Muscle layer of colon (tissue), 2 donors: Measurements from ENCODE around the gene GPR183.
A peak's percentile ranks its signal among the peaks of the same experiment; 100 is the strongest.

ENCODE experiments used
- H3K27ac ChIP-seq: one replicate; pipeline ENCODE4 v1.7.0; 2013; ENCODE audit warnings: low read depth, mild to moderate bottlenecking, low read length, moderate library complexity
- H3K27me3 ChIP-seq, 2 donors: one replicate each; pipeline ENCODE4 v1.7.0; 2013; ENCODE audit warnings: low read length in 2 of 2, mild to moderate bottlenecking in 2 of 2; ENCODE audit not compliant: insufficient read depth in 2 of 2, control insufficient read depth in 1 of 2
- H3K36me3 ChIP-seq: one replicate; pipeline ENCODE4 v1.7.0; 2013; ENCODE audit warnings: mild to moderate bottlenecking, low read length; ENCODE audit not compliant: insufficient read depth
- H3K4me1 ChIP-seq: one replicate; pipeline ENCODE4 v1.7.0; 2013; ENCODE audit warnings: mild to moderate bottlenecking, low read length; ENCODE audit not compliant: insufficient read depth
- H3K4me3 ChIP-seq, 2 donors: one replicate each; pipeline ENCODE4 v1.7.0; 2013; ENCODE audit warnings: low read length in 2 of 2, low read depth in 1 of 2, mild to moderate bottlenecking in 1 of 2, moderate library complexity in 1 of 2
- H3K9ac ChIP-seq: one replicate; pipeline ENCODE4 v1.7.0; 2013; ENCODE audit warnings: low read length
- H3K9me3 ChIP-seq: one replicate; pipeline ENCODE4 v1.7.0; 2013; ENCODE audit warnings: mild to moderate bottlenecking, low read length
- donor health status: abdominal sarcoma.
- donor health status: Adenocarcinoma of cecum.

The GPR183 gene

DNA sequence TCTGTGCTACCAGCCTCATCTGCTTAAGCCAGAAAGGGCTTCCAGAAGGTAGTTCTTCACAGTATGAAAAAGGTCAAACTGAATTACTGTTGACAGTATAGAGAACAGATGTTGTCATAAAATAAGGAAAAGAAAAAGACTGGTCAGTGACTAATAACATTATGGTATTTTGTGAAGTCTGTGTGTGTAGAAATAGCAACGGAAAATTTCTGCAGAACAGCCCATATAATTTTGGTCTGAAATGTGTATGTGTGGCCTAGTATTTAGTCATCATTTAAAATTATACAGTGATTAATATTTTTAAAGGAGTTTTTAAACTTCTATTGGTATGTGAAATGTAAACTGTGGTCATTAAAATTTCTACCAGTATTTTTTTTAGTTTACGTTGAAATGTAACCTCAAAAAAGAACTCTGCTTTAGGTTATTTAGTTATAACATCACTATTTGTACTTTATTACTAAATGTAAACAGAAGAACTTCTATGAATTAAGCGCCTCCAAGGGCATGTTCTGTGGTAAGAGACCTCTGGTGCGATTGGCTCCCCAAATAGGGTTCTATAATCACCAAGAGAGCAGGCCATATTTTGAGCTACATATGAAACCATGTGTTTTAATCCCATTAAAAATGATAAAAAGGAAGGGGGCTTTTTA, 3.3 kb upstream of the GPR183 start:
- peaks cover 31% of the 10 kb centered on the region for H3K4me1 ChIP-seq
- H3K4me3 ChIP-seq = no peak overlapping the region
- H3K9me3 ChIP-seq = no peaks in the 10 kb centered on the region
- no peak overlapping the region for H3K9ac ChIP-seq
- H3K36me3 ChIP-seq = no peaks in the 10 kb centered on the region
- peak overlapping the region; percentile 41 for H3K27ac ChIP-seq
- H3K27me3 ChIP-seq = no peaks in the 10 kb centered on the region

DNA sequence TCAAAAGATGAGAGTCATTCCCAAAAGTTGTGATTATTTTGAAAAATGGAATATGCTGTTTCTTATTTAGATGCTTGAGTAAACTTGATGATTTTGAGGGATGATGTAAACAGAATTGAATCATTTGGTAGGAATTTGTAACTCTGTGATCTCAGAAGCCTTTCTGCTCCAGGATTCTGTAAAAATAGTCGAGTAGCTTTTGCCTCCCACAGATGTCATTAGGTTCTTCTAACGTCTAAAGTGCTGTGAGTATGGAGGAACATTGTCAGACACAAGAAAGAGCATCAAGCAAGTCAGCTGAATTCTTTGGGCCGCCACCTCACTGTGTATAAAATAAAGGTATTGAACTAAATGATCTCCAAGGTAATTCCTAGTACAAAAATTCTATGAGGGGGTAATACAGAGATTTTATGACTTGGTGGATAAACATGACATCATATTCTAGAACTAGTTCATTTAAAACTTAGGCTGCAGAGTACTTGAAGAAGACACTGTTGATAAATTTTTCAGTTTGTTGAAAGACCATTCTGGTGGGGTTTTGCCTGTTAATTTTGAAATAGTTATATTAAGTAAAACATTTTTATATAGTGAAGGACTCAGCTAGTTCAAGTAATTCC, 1.4 kb upstream of the GPR183 start:
- H3K36me3 ChIP-seq = no peaks in the 10 kb centered on the region
- H3K27ac ChIP-seq = no peak overlapping the region
- H3K4me1 ChIP-seq = peaks cover 37% of the 10 kb centered on the region
- peak overlapping the region in 1 of 2 donors; percentile 61 for H3K4me3 ChIP-seq
- peak overlapping the region; percentile 31 for H3K9ac ChIP-seq
- no peaks in the 10 kb centered on the region for H3K9me3 ChIP-seq
- H3K27me3 ChIP-seq = no peaks in the 10 kb centered on the region

DNA sequence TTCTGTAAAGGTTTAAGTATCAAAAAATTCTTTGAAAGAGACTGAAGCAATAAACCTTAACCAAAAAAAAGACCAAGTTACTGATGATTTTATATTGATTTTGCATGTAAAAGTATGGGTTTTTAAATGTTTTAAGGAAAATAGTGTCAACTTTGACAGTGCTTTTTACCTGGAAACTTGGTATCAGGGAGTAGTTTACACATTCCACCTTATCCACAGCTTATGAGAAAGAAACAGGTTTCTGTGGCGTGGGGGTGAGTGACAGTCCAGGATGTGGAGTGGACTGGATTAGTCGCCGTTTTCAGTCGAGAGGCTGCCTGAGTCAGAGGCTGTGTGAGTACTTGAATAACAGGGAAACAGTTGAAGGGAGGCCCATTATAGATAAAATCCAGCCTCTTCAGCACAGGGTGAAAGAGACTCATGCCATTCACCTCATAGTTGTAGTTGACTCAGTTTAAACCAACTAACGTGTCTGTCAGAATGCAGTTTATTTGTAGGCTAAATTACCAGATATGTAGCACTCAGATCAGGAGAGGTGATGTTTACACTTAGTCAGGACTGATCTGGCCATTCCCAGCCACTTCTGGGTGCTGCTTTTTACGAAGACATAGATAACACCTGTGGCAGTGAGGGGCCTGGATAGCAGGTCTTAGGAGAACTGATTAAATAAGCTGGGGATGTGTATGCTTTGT, 595 bp upstream of the GPR183 start:
- H3K4me3 ChIP-seq = peak overlapping the region in 1 of 2 donors; percentile 61

DNA sequence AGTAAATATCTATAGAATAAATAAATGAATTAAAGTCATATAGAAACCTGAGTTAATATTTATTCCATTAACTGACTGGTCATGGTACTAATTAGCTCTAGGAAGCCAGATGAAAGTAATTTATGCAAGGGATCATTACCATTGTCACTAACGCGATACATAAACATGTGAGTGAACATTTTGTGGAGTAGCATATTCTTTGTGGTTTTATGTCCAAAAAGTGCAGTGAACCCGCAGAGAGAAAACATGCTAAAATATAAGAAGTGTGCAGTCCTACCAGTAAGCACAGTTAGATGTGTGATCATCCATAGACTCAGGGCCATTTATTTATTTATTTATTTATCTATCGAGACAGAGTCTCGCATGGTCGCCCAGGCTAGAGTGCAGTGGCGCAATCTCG, 1.6 kb downstream of the GPR183 start:
- Histone ChIP-seq H3K4me1 (peaks cover 34% of the 10 kb centered on the region), H3K9ac (peak overlapping the region; percentile 40), H3K36me3 (no peaks in the 10 kb centered on the region), H3K27me3 (no peaks in the 10 kb centered on the region), H3K9me3 (no peaks in the 10 kb centered on the region), H3K27ac (peak overlapping the region; percentile 64), H3K4me3 (peak overlapping the region in 1 of 2 donors; percentile 61)

More for the DNA sequence above, 595 bp upstream of the GPR183 start:
- no peaks in the 10 kb centered on the region for H3K27me3 ChIP-seq
- H3K27ac ChIP-seq = peak overlapping the region; percentile 41
- H3K4me1 ChIP-seq = peaks cover 44% of the 10 kb centered on the region
- no peaks in the 10 kb centered on the region for H3K9me3 ChIP-seq
- H3K9ac ChIP-seq = peak overlapping the region; percentile 31
- H3K36me3 ChIP-seq = no peaks in the 10 kb centered on the region

DNA sequence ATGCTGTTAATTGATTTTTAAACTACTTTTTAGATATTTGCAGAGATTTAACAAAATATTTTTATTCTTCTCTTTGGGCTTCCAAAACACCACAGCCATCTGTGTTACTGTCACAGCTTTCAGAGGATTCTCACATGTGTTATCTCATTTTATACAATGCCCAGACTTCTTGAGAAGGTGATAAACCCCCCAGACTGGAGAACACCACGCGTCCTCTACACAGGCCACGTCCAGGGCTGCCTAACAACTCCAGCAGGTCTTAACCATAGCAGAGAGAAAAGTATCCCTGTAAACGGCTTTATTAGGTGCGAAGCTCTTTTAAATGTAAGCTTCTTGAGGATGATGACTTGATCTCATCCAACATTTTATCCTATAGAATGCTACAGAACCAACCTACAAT, 2.0 kb downstream of the GPR183 start:
- Histone ChIP-seq H3K9ac (no peak overlapping the region), H3K36me3 (no peaks in the 10 kb centered on the region), H3K27ac (peak overlapping the region; percentile 53), H3K9me3 (no peaks in the 10 kb centered on the region), H3K27me3 (no peaks in the 10 kb centered on the region), H3K4me3 (no peak overlapping the region), H3K4me1 (peaks cover 30% of the 10 kb centered on the region)

DNA sequence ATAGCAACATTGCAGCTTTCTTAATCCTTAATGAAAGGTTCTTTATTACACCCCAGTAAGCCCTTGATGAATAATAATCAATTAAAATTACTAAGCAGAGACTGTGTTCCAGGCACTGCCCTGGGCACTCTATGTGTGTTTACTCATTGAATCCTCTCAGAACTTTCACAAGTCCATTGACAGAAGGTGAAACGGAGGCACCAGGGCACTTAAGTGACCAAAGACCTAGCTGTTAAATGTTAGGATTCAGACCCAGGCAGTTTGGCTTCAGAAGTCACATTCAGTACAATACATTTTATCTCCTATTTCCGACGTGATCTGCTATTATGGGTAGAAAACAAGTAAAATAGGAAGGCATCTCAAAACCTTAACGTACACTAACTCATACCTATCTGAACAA, 2.7 kb downstream of the GPR183 start:
- no peaks in the 10 kb centered on the region for H3K36me3 ChIP-seq
- no peak overlapping the region for H3K9ac ChIP-seq
- H3K4me1 ChIP-seq = peaks cover 32% of the 10 kb centered on the region
- no peak overlapping the region for H3K4me3 ChIP-seq
- no peaks in the 10 kb centered on the region for H3K27me3 ChIP-seq
- no peaks in the 10 kb centered on the region for H3K9me3 ChIP-seq
- H3K27ac ChIP-seq = peak overlapping the region; percentile 53

DNA sequence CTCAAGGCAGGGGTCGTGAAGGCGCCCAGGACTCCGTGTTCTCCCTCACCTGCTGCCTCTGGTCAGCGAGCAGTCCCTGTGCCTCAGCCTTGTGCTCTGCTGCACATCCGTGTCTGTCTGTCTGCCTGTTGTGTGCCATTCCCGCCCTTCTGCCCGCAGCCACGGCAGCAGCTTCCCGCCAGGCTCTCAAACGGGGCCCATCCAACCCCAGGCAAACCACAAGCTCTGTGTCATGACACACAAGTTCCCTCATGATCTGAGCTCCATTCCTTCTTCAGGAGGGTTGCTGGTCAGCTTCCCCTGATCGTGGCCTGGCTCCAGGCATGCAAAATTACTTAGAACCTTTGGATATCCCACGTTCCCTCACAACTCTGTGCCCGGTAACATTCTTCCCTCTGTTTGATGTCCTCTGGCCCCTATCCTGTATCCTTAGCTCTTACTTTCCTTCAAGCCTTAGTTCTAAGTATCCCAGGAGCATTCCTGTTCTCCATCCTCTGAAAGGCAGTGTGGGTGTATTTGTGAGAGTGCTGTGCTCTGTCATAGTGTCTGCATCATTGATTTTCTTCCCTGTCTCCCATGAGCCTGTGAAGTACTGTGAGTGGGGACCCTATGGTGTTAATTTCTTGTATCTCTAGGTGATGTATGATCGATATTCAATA, 3.2 kb downstream of the GPR183 start:
- H3K9ac ChIP-seq = no peak overlapping the region
- H3K36me3 ChIP-seq = no peaks in the 10 kb centered on the region
- H3K27me3 ChIP-seq = no peaks in the 10 kb centered on the region
- H3K4me1 ChIP-seq = peaks cover 33% of the 10 kb centered on the region
- peak overlapping the region; percentile 37 for H3K27ac ChIP-seq
- peak overlapping the region in 1 of 2 donors; percentile 1 for H3K4me3 ChIP-seq
- no peaks in the 10 kb centered on the region for H3K9me3 ChIP-seq

DNA sequence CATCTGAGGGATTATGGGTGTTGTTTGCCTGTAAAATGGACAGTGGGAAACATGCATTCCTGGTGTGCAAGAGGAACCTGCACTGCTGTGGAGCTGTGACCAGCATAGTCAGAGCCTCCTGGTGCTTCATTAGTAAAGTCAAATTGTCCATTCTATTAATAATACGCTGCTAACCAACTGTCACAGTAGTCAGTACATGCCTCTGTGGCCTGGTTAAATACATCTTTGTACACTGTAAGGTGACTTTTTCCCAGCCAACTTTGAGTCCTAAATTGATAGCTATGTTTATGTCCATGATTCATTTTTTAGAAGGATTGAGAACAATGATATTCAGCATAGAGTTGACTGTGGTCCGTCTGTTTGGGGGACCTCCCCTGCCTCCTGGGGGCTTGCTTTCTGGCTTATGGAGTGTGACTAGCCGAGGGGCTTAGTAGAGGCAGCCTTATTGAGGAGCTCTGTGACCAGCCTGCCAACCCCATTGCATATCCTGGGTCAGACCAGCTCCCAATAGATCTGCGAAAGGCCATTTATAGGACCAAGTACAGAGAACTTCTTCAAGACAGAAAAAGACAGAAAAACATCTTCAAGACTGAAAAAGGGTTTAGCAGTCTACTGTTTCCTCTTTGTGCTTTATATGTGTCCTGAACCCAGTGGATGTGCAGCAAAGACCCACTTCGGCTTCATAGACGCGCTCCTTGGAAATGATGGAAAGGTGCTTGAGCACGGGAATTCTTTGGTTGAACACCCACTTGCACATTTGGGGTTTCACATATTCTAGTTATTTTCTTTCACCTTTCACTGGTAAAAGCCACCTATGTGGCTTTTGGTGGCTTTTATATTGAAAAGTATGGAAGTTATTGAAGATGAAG, 4.3 kb downstream of the GPR183 start:
- no peaks in the 10 kb centered on the region for H3K9me3 ChIP-seq
- peaks cover 26% of the 10 kb centered on the region for H3K4me1 ChIP-seq
- no peaks in the 10 kb centered on the region for H3K27me3 ChIP-seq
- H3K36me3 ChIP-seq = no peaks in the 10 kb centered on the region
- H3K4me3 ChIP-seq = no peak overlapping the region
- H3K27ac ChIP-seq = no peak overlapping the region
- H3K9ac ChIP-seq = no peak overlapping the region

DNA sequence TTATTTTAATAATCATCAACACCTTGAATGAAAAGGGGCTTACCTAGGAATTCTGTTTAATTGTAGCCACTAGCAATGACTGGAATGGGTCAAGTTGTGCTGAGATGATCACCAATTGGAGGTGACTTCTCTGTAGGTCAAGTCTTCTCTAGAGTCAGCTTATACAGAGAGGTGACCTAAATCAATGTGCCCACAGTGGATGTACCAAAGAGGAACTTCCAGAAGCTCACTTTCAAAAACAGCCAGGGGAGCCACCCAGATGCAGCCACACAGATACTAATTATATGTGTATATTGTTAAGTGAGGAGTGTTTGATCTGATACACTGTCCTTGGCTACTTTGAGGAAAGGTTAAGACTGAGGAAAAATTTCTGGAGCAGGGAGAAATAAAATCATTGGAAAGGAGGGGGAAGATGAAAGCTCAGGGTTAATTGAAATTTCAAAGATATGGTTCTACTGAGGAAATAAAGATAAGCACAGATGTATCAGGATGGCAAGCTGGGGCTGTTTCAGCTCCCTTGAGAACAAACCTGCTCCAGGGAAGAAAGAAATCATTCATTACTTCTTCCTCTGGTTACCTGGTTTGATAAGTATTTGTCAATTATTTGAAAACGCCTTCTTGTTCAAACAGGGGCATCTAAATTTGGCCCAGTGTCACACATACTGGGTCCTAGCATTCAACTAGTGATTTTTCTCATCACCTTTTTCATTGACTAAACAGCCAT, 5.1 kb downstream of the GPR183 start:
- peak overlapping the region; percentile 20 for H3K27ac ChIP-seq
- no peaks in the 10 kb centered on the region for H3K27me3 ChIP-seq
- H3K4me3 ChIP-seq = no peak overlapping the region
- no peaks in the 10 kb centered on the region for H3K9me3 ChIP-seq
- H3K9ac ChIP-seq = no peak overlapping the region
- peaks cover 22% of the 10 kb centered on the region for H3K4me1 ChIP-seq
- no peaks in the 10 kb centered on the region for H3K36me3 ChIP-seq

DNA sequence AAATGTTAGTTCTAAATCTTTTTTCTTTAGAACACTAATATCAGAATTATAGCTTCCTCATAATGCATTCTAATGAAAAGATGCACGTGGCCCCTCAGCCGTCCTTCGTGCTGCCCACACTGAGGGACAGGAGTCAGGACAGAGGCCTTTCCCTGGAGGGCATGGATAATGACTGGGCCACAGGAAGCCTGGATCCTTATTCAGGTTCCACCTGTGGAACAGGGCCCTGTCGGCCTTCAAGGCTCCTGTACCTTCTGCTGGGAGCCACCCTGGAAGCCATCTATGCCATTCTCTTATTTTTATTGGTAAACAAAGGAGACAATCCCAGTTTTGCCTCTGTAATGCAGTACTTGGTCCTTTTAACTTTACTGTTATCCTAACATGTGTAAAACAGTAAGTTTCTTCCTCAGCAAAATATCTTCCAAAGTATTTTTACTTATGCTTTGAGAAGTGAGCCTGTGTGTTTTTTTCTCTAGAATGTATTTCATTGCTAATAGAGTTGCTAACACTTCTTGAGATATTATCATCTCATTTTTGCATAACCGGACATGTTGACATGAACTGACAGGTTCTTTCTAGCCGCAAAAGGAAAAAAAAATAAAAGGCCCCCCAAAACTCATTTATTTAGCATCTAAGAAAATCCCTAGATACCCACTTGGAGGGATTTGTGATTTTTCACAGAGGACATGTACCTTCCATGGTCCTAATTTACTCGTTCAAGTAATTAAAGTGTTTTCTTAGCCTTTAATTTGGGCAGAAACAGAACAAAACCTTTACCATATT, 6.0 kb downstream of the GPR183 start:
- no peak overlapping the region for H3K4me3 ChIP-seq
- H3K27ac ChIP-seq = peak overlapping the region; percentile 20
- H3K9ac ChIP-seq = no peak overlapping the region
- H3K4me1 ChIP-seq = peaks cover 22% of the 10 kb centered on the region
- no peaks in the 10 kb centered on the region for H3K36me3 ChIP-seq
- H3K9me3 ChIP-seq = no peaks in the 10 kb centered on the region
- H3K27me3 ChIP-seq = no peaks in the 10 kb centered on the region
